ENCODE data around the gene KCNK15.

KCNK15 gene

DNA sequence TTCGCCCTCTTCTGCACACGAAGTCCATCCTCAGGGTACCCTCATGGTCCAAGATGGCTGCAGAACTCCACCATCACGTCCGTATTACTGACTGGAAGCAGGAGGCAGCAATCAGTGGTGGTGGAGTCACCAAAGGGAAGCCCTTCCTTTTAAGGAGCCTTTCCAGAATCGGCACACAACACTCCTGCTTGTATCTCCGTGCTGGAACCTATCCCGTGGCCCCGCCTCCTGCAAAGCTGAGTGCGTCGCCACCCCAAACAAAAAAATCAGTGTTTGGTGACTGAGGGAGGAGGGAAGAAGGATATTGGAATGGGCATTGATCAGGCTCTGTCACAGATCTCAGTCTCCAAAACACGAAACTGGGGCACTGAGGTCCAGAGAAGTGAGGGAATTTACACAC lies 36.3 kb upstream of the KCNK15 start:
- no peak overlapping the region for H3K4me3 Mint-ChIP-seq

DNA sequence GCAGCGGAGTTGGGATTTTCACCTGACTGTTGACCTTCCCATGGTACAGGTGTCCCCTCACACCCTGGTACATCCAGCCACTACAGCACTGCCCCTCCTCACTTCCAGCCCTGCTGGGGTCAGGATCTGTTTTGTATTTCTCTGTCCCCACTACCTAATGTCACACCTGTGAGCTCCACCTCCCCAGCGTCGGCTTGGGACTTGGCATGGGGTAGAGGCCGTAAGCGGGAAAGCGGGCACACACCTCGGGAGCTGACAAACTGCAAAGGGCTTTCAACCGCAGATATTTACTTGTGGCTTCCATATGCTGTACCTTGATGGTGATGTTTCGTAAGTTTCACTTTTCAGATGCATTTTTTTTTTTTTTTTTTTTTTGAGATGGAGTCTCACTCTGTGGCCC lies 35.9 kb upstream of the KCNK15 start:
- H3K36me3 Mint-ChIP-seq: no peaks in the 10 kb centered on the region
- peaks cover 1% of the 10 kb centered on the region for H3K27me3 Mint-ChIP-seq
- H3K4me3 Mint-ChIP-seq: no peak overlapping the region
- no peaks in the 10 kb centered on the region for H3K9me3 Mint-ChIP-seq (ENCODE audit: low read depth)
- no peak overlapping the region for H3K27ac Mint-ChIP-seq
- no peaks in the 10 kb centered on the region for H3K4me1 Mint-ChIP-seq (ENCODE audit: low read depth)

More for the DNA sequence above, 36.3 kb upstream of the KCNK15 start:
- Mint-ChIP-seq H3K27me3 (peaks cover 1% of the 10 kb centered on the region), H3K4me1 (ENCODE audit: low read depth) (no peaks in the 10 kb centered on the region), H3K9me3 (ENCODE audit: low read depth) (no peaks in the 10 kb centered on the region), H3K36me3 (no peaks in the 10 kb centered on the region), H3K27ac (no peak overlapping the region)

DNA sequence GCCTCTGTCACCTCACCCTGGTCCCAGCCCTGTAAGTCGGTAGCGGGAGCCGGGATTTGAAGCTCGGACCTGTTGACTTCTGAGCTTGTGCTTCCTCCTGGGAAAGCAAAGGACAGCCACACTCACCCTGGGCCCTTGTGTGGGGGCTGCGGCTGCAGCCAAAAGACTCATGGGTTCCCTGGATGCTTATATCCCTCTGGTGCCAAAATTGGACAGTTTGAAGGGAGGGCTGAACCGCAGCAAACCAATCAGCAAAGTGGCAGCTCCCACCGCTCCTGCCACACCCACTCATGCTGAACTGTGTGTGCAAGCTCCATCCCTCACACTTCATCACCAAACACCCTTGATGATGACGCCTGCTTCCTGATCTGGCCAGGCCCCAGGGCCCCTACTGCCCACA lies 34.4 kb upstream of the KCNK15 start:
- Mint-ChIP-seq H3K9me3 (ENCODE audit: low read depth) (no peaks in the 10 kb centered on the region), H3K27ac (no peak overlapping the region), H3K27me3 (peaks cover 1% of the 10 kb centered on the region), H3K4me3 (no peak overlapping the region), H3K36me3 (no peaks in the 10 kb centered on the region), H3K4me1 (ENCODE audit: low read depth) (no peaks in the 10 kb centered on the region)

DNA sequence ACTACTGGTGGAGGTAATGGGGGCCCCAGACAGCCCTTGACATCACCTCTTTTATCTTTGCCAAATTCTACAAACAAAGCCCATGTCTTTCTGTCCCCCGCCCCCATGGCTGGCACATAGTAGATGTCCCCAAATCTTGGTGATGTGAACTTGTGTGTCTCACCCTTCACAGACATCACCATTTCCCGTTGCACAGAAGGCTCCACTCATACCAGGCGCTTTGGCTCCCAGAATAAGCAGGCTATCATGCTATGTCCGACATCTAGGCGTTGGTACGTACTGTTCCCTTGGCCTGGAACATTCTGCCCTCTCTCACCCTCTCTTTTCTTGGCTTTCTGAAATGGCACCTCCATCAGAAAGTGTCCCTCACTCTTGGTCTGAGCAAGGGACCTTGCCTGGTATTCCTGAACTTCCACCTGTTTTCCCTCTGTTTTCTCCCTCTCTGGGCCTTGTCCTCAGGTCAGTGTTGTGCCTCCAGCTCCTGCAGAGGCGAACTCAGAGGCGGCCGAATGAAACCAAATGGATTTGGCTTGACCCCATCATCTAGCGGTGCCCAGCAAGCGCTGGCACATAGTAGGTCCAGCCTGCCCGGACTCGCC lies 31.5 kb upstream of the KCNK15 start:
- H3K9me3 Mint-ChIP-seq (ENCODE audit: low read depth): no peaks in the 10 kb centered on the region
- no peaks in the 10 kb centered on the region for H3K4me1 Mint-ChIP-seq (ENCODE audit: low read depth)
- no peak overlapping the region for H3K4me3 Mint-ChIP-seq
- no peak overlapping the region for H3K27ac Mint-ChIP-seq
- H3K36me3 Mint-ChIP-seq: no peaks in the 10 kb centered on the region
- H3K27me3 Mint-ChIP-seq: peaks cover 1% of the 10 kb centered on the region

DNA sequence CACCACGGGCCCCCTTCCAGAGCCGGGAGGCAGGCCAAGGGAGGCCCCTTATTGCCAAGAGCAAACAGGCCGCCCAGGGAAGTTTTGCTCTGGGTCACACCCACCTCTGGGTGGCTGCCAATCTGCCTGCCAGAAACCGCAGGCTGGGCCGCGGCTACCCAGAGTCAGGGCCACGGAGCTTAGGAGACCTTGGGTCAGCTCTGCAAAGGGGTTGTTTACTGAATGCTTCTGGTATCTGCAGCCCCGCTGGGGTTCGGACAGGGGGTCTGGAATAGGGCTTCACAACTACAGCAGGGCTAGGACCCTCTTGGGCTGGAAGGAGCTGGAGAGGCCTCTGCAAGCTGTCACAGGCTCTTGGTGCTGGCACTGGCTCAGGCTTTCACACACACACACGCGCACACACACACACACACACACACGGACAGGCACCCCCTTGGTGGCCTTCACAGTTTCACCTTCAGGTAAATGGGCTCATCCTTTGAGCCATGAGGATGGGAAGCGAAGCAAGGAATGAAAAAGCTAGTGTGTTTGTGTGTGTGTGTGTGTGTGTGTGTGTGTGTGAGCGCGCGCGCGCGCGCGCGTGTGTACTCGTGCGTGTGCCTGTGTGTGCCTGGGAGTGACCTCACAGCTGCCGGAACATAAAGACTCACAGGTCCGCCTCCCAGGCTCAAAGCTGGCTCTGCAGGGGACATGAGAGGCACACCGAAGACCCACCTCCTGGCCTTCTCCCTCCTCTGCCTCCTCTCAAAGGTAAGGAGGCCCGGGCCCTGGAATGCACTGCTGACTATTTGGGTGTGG lies 30.8 kb upstream of the KCNK15 start, which contains the start of gene CCN5:
CCN5 (plus strand) TSS at position 669 of the 798 bp plus-strand sequence; CDS start at position 691, 22 bp downstream.
- Mint-ChIP-seq H3K27ac (no peak within 1 kb of the TSS), H3K27me3 (peaks cover 1% of the 10 kb centered on the region), H3K4me3 (no peak within 1 kb of the TSS), H3K4me1 (ENCODE audit: low read depth) (no peaks in the 10 kb centered on the region), H3K36me3 (no peaks in the 10 kb centered on the region), H3K9me3 (ENCODE audit: low read depth) (no peaks in the 10 kb centered on the region)

DNA sequence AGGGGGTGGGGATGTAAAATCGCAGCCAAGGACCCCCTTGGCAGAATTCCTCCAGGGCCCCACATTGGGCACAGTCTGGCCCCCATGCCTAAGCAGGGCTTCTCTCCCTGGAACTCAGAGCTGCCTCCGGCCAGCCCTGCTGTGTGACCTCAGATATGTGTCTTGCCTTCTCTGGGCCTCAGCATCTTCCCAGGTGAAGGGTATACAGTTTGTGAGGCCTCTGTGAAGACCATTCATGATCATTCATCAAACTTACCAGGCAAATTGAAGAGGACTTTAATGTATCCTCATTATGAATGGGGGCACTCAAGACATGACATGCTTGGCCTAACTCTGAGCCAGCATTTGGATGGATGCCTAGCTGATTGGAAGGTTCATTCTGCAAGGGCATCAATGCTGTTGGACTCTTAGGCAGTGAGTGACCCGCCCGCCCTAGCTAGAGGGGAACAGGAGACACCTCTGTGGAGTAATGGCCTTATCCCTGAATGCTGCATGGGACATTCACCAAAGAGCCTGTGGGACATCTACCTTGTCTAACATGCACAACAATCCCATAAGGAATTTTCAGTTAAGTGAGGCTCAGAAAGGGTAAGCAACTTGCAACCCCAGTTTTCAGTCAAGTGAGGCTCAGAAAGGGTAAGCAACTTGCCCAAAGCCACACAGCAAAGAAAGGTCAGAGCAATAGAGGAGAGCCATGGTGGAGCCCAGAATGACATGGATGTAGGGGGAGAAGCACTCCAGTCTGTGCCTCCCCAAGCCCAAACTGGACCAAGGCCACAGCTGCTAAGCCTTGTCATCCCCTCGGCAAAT lies 30.0 kb upstream of the KCNK15 start:
- Mint-ChIP-seq H3K4me3 (no peak overlapping the region), H3K27ac (no peak overlapping the region), H3K36me3 (no peaks in the 10 kb centered on the region), H3K9me3 (ENCODE audit: low read depth) (no peaks in the 10 kb centered on the region), H3K27me3 (peaks cover 1% of the 10 kb centered on the region), H3K4me1 (ENCODE audit: low read depth) (no peaks in the 10 kb centered on the region)

DNA sequence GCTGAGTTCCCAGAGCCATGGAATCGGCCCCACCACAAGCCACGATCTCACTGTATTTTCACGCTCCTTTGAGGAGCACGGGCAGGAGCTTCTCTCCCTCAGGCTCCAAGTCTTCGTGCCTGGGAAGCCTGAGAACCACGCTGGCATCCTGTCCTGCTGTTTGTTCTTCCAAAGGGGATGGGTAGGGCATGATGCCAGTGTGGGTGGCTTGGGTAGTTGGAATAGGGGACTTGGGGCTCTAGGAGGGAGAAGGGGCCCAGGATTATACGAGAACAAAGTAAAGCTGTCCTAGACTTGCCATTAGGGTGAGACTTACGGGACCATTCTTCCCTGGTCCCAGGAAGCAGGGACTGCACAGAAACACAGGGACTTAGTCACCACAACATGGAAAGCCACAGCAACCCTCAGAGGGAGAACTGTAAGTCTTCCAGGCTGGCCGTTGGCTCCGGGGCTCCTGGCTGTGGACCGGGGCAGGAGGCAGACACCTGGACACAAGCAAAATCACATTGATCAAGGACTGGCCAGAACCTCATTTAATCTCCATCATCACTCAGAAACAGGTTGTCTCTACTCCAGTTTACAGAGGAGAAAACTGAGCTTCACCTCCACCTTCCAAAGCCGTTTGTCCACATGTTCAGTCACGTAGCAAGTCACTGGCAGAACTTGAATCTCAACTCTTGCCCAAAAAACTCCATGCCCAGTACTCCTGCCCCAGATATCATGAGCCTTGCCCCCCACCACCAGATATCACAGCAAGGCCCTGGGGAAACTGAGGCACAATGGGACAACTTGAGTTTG lies 29.2 kb upstream of the KCNK15 start:
- H3K4me3 Mint-ChIP-seq: no peak overlapping the region
- no peaks in the 10 kb centered on the region for H3K9me3 Mint-ChIP-seq (ENCODE audit: low read depth)
- H3K4me1 Mint-ChIP-seq (ENCODE audit: low read depth): no peaks in the 10 kb centered on the region

DNA sequence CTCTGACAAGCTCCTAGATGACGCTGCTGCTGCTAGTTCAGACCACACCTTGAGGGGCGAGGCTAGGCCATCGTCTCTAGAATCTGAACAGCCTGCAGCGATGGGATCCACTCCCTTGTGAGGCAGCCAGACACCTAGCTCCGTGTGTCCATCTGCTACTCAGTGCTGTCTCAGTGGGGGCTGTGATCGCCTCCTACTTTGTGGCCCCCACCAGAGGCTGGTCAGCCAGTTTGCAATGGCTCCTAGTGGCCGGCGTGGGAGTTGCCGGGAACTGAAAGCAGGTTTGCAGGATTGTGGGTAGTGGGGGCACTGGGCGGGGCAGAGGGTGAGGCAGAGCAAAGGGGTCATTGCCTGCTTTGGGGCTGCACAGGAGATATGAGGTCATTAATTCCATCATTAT lies 27.7 kb upstream of the KCNK15 start:
- H3K27ac Mint-ChIP-seq: no peak overlapping the region
- no peaks in the 10 kb centered on the region for H3K9me3 Mint-ChIP-seq (ENCODE audit: low read depth)
- H3K4me3 Mint-ChIP-seq: no peak overlapping the region
- H3K27me3 Mint-ChIP-seq: peaks cover 1% of the 10 kb centered on the region
- H3K4me1 Mint-ChIP-seq (ENCODE audit: low read depth): no peaks in the 10 kb centered on the region
- no peaks in the 10 kb centered on the region for H3K36me3 Mint-ChIP-seq

More for the DNA sequence above, 29.2 kb upstream of the KCNK15 start:
- Mint-ChIP-seq H3K27me3 (peaks cover 1% of the 10 kb centered on the region), H3K36me3 (no peaks in the 10 kb centered on the region), H3K27ac (no peak overlapping the region)

DNA sequence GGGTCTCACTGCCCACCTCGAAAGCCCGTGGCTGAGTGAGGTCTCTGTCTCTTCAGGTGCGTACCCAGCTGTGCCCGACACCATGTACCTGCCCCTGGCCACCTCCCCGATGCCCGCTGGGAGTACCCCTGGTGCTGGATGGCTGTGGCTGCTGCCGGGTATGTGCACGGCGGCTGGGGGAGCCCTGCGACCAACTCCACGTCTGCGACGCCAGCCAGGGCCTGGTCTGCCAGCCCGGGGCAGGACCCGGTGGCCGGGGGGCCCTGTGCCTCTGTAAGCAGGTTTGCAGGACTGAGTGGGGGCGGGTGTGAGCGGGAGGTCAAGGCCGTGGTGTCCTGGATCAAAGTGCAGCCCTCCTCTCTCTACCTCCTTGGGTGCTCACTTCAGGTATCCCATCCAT lies 25.8 kb upstream of the KCNK15 start:
- Mint-ChIP-seq H3K36me3 (no peaks in the 10 kb centered on the region), H3K27me3 (no peaks in the 10 kb centered on the region)

DNA sequence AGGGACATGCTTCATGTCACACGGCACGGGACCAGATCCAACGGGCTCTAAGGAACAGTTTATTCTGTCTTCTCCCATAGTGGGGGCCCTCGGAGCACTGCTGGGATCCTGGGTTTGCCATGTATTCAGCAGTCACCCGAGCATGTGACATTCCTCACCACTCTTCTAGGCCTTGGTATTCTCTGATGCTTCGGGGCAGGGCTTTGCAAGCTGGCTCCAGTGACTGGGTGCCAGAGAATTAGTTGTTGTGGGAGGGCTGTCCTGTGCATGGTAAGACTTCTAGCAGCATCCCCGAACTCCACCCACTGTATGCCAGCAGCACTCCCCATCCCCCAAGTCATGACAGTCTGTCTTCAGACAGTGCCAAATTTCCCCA lies 25.1 kb upstream of the KCNK15 start:
- H3K27ac Mint-ChIP-seq: no peak overlapping the region
- no peaks in the 10 kb centered on the region for H3K36me3 Mint-ChIP-seq
- H3K4me3 Mint-ChIP-seq: no peak overlapping the region
- no peaks in the 10 kb centered on the region for H3K27me3 Mint-ChIP-seq
- H3K9me3 Mint-ChIP-seq (ENCODE audit: low read depth): no peaks in the 10 kb centered on the region
- no peaks in the 10 kb centered on the region for H3K4me1 Mint-ChIP-seq (ENCODE audit: low read depth)

More for the DNA sequence above, 25.8 kb upstream of the KCNK15 start:
- no peak overlapping the region for H3K4me3 Mint-ChIP-seq
- no peaks in the 10 kb centered on the region for H3K9me3 Mint-ChIP-seq (ENCODE audit: low read depth)
- H3K4me1 Mint-ChIP-seq (ENCODE audit: low read depth): no peaks in the 10 kb centered on the region
- H3K27ac Mint-ChIP-seq: no peak overlapping the region

DNA sequence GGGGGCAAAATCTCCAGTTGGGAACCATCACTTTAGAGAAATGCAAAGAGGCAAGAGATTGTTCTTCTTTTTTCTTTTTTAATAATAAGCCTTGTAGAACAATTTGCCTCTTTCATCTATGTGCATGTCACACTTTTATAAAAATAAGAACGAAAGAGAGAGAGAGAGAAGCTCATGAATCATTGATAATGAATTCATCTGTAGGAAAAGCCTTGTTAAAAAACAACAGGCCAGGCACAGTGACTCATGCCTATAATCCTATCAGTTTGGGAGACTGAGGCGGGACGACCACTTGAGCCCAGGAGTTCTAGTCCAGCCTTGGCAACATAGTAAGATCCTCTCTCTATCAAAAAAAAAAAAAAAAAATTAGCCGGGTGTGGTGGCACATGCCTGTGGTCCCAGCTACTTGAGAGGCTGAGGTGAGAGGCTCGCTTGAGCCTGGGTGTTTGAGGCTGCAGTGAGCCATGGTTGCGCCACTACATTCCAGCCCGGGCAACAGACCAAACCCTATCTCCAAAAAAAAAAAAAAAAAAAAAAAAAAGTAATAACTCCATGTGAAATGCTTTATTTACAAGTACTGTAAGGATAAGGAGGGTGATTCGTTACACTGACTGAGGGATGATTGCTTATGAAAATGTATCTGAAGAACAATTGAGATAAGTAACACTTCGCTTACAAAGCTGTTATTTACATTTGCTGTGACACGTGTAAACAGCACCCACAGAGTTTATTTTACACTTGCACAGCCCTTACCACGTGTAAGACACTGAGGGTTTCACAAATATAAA lies 24.5 kb upstream of the KCNK15 start:
- H3K9me3 Mint-ChIP-seq (ENCODE audit: low read depth): no peaks in the 10 kb centered on the region
- no peaks in the 10 kb centered on the region for H3K27me3 Mint-ChIP-seq
- H3K36me3 Mint-ChIP-seq: no peaks in the 10 kb centered on the region
- no peak overlapping the region for H3K4me3 Mint-ChIP-seq
- no peak overlapping the region for H3K27ac Mint-ChIP-seq
- H3K4me1 Mint-ChIP-seq (ENCODE audit: low read depth): no peaks in the 10 kb centered on the region

DNA sequence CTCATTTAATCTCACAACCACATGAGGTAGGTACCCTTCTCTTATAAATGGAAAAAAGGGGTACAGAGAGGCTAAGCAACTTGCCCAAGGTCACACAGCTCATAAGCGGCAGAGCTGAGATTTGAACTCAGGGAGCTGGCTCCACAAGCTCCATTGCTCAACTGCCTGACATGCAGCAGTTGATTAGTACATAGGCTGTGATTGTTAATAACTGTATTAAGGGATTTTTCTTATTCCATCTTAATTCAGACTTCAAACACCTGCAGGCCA lies 23.9 kb upstream of the KCNK15 start:
- H3K9me3 Mint-ChIP-seq (ENCODE audit: low read depth): no peaks in the 10 kb centered on the region
- H3K27ac Mint-ChIP-seq: no peak overlapping the region
- no peak overlapping the region for H3K4me3 Mint-ChIP-seq
- H3K4me1 Mint-ChIP-seq (ENCODE audit: low read depth): no peaks in the 10 kb centered on the region
- no peaks in the 10 kb centered on the region for H3K27me3 Mint-ChIP-seq
- H3K36me3 Mint-ChIP-seq: no peaks in the 10 kb centered on the region

DNA sequence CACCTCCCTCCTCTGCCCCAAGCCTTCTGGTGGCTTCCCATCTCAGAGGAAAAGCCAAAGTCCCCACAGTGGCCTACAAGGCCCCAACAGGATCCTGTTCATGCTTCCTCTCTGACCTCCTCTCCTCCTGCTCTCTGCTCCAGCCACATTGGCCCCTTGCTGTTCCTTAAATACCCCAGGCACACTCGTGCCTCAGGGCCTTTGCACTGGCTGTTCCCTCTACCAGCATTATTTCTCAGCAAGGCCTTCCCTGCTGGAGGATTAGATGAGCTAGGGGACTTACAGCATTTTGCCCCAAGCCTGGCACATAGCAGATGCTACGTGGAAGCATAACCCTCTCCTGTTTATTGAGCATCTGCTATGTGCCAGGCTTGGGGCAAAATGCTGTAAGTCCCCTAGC lies 22.7 kb upstream of the KCNK15 start:
- Mint-ChIP-seq H3K4me1 (ENCODE audit: low read depth) (no peaks in the 10 kb centered on the region), H3K27me3 (no peaks in the 10 kb centered on the region), H3K36me3 (no peaks in the 10 kb centered on the region), H3K9me3 (ENCODE audit: low read depth) (no peaks in the 10 kb centered on the region), H3K4me3 (no peak overlapping the region), H3K27ac (peak overlapping the region; percentile 11)

DNA sequence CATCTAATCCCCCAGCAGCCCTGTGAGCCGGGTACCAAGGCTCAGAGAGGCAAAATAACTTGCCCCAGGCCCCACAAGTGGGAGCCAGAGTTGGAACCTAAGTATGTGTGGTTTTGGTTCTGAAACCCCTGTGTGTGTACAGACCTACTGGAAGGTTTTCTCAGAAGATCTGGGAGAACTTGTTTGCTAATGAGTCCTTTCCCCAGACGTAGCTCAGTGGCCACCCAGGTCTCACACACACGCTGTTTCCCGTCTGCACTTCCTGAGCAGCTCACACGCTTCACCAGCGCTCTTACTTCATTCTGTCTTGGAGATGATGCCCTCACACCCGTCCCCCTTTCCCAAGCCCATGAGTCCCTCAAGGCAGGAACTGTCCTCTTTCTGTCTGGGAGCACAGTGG lies 22.3 kb upstream of the KCNK15 start:
- no peaks in the 10 kb centered on the region for H3K36me3 Mint-ChIP-seq
- H3K27ac Mint-ChIP-seq: no peak overlapping the region
- no peaks in the 10 kb centered on the region for H3K9me3 Mint-ChIP-seq (ENCODE audit: low read depth)

More for the DNA sequence above, 22.3 kb upstream of the KCNK15 start:
- H3K4me1 Mint-ChIP-seq (ENCODE audit: low read depth): no peaks in the 10 kb centered on the region
- H3K4me3 Mint-ChIP-seq: no peak overlapping the region
- no peaks in the 10 kb centered on the region for H3K27me3 Mint-ChIP-seq
